SK-N-MC (cell line): Measurements from ENCODE around the gene AIPL1.

ENCODE experiments used
- DNase-seq: peaks from one replicate; pipeline ENCODE4 v3.0.0-alpha.2; 2011; ENCODE audit warnings: low read depth, low spot score
- H3K27ac ChIP-seq: fragments of 200-600 bp; sonication (generic); 2 replicates; pipeline ENCODE4 v1.5.1; 2016; ENCODE audit warnings: mixed run types
- H3K36me3 ChIP-seq: fragments of 200-600 bp; sonication (generic); 2 replicates; pipeline ENCODE4 v1.6.1; 2017; ENCODE audit warnings: antibody characterized with exemption, low read length, mixed read lengths; ENCODE audit not compliant: insufficient read depth
- H3K4me3 ChIP-seq: fragments of 200-600 bp; sonication (generic); 2 replicates; pipeline ENCODE4 v1.5.1; 2016
- H3K9ac ChIP-seq: fragments of 200-600 bp; sonication (generic); 2 replicates; pipeline ENCODE4 v1.8.0; 2017; ENCODE audit warnings: mixed run types, mixed read lengths; ENCODE audit not compliant: insufficient read length
- H3K9me3 ChIP-seq: fragments of 200-600 bp; sonication (generic); 2 replicates; pipeline ENCODE4 v1.6.1; 2017; ENCODE audit warnings: low read depth, mild to moderate bottlenecking, antibody characterized with exemption, low read length, moderate library complexity, mixed read lengths
- EZH2 ChIP-seq: fragments of 200-600 bp; sonication (generic); IDR thresholded peaks from one replicate; pipeline ENCODE4 v1.6.1; 2017; ENCODE audit warnings: antibody characterized with exemption
- FOXP2 ChIP-seq: optimal IDR thresholded peaks from 2 replicates; pipeline ENCODE3; 2011; ENCODE audit warnings: mild to moderate bottlenecking, moderate library complexity; ENCODE audit not compliant: insufficient read depth; ENCODE audit errors: extremely low read length, control extremely low read depth
- POLR2AphosphoS5 ChIP-seq: IDR thresholded peaks from 2 replicates; pipeline ENCODE4 v1.6.1; 2012; ENCODE audit warnings: mild to moderate bottlenecking, low read depth, low read length, borderline replicate concordance

Gene AIPL1

GRCh38 chr17:6420173-6420641, 14.7 kb downstream of the AIPL1 start:
- H3K27ac ChIP-seq: no peak overlapping the region
- H3K36me3 ChIP-seq: no peaks in the 10 kb centered on the region
- no peak for TF ChIP-seq EZH2
- no peak for TF ChIP-seq POLR2AphosphoS5
- TF ChIP-seq FOXP2: no peak
- DNase-seq: no peak
- no peak overlapping the region for H3K9ac ChIP-seq
- H3K9me3 ChIP-seq: no peaks in the 10 kb centered on the region
- H3K4me3 ChIP-seq: no peak overlapping the region

- Histone ChIP-seq H3K4me3 (no peak overlapping the region), H3K9me3 (no peaks in the 10 kb centered on the region), H3K36me3 (no peaks in the 10 kb centered on the region), H3K27ac (no peak overlapping the region), H3K9ac (no peak overlapping the region)
- no peak for DNase-seq
- TF ChIP-seq FOXP2 (no peak), POLR2AphosphoS5 (no peak), EZH2 (no peak)
Measured at GRCh38 chr17:6415616-6416015, 19.3 kb downstream of the AIPL1 start.

- Histone ChIP-seq H3K36me3 (no peaks in the 10 kb centered on the region), H3K9ac (no peak overlapping the region), H3K4me3 (no peak overlapping the region), H3K9me3 (no peaks in the 10 kb centered on the region), H3K27ac (no peak overlapping the region)
- no peak for TF ChIP-seq EZH2
- TF ChIP-seq POLR2AphosphoS5: no peak
- no peak for TF ChIP-seq FOXP2
- no peak for DNase-seq
Measured at GRCh38 chr17:6413065-6413464, 21.9 kb downstream of the AIPL1 start.

- Histone ChIP-seq H3K9ac (no peak overlapping the region), H3K36me3 (no peaks in the 10 kb centered on the region), H3K9me3 (no peaks in the 10 kb centered on the region), H3K4me3 (no peak overlapping the region), H3K27ac (no peak overlapping the region)
- DNase-seq: no peak
- no peak for TF ChIP-seq POLR2AphosphoS5
- TF ChIP-seq EZH2: no peak
- no peak for TF ChIP-seq FOXP2
Measured at GRCh38 chr17:6408735-6409134, 26.2 kb downstream of the AIPL1 start.

GRCh38 chr17:6408276-6408675, 26.6 kb downstream of the AIPL1 start:
- no peak overlapping the region for H3K9ac ChIP-seq
- no peak overlapping the region for H3K27ac ChIP-seq
- H3K4me3 ChIP-seq: no peak overlapping the region
- H3K9me3 ChIP-seq: no peaks in the 10 kb centered on the region
- no peak for DNase-seq
- TF ChIP-seq POLR2AphosphoS5: no peak
- no peak for TF ChIP-seq FOXP2
- TF ChIP-seq EZH2: no peak
- no peaks in the 10 kb centered on the region for H3K36me3 ChIP-seq

- H3K27ac ChIP-seq: no peak overlapping the region
- H3K36me3 ChIP-seq: no peaks in the 10 kb centered on the region
- no peak overlapping the region for H3K9ac ChIP-seq
- no peak overlapping the region for H3K4me3 ChIP-seq
- no peaks in the 10 kb centered on the region for H3K9me3 ChIP-seq
- DNase-seq: no peak
- TF ChIP-seq POLR2AphosphoS5 (no peak), EZH2 (no peak), FOXP2 (no peak)
Measured at GRCh38 chr17:6402258-6402657, 32.7 kb downstream of the AIPL1 start.

GRCh38 chr17:6398955-6399354, 36.0 kb downstream of the AIPL1 start:
- Histone ChIP-seq H3K27ac (no peak overlapping the region), H3K9me3 (no peaks in the 10 kb centered on the region), H3K36me3 (no peaks in the 10 kb centered on the region), H3K4me3 (no peak overlapping the region), H3K9ac (no peak overlapping the region)
- TF ChIP-seq EZH2 (no peak), POLR2AphosphoS5 (no peak), FOXP2 (no peak)
- DNase-seq: no peak

- no peak for DNase-seq
- Histone ChIP-seq H3K9me3 (no peaks in the 10 kb centered on the region), H3K36me3 (no peaks in the 10 kb centered on the region), H3K4me3 (no peak overlapping the region), H3K9ac (no peak overlapping the region), H3K27ac (no peak overlapping the region)
- TF ChIP-seq EZH2: no peak
- no peak for TF ChIP-seq POLR2AphosphoS5
- no peak for TF ChIP-seq FOXP2
Measured at GRCh38 chr17:6394055-6394606, 40.8 kb downstream of the AIPL1 start.
